ENCODE results near the gene FAM241B.

The FAM241B gene

DNA sequence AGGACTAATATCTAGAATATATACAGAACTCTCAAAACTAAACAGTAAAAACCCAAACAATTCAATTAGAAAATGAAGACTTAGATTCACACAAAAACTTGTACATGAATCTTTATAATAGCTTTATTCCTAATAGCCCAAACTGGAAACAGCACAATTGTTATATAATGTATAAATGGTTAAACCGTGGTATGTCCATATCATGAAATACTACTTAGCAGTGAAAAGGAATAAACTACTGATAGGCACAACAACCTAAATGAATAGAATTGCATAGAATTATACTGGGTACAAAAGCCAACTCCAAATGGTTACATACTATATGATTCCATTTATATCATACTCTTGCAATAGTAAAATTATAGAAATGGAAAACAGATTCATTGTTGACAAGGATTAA lies 21.0 kb upstream of the FAM241B start:
- H3K4me3 ChIP-seq (ENCODE audit: low read depth, low read length), result no peak overlapping the region
- DNase-seq (ENCODE audit: low read depth, low spot score), result no peak
- TF ChIP-seq, protein P1, sequence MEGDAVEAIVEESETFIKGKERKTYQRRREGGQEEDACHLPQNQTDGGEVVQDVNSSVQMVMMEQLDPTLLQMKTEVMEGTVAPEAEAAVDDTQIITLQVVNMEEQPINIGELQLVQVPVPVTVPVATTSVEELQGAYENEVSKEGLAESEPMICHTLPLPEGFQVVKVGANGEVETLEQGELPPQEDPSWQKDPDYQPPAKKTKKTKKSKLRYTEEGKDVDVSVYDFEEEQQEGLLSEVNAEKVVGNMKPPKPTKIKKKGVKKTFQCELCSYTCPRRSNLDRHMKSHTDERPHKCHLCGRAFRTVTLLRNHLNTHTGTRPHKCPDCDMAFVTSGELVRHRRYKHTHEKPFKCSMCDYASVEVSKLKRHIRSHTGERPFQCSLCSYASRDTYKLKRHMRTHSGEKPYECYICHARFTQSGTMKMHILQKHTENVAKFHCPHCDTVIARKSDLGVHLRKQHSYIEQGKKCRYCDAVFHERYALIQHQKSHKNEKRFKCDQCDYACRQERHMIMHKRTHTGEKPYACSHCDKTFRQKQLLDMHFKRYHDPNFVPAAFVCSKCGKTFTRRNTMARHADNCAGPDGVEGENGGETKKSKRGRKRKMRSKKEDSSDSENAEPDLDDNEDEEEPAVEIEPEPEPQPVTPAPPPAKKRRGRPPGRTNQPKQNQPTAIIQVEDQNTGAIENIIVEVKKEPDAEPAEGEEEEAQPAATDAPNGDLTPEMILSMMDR (IDR thresholded peaks at IDR 0.05; ENCODE audit: insufficient read depth, low read length, missing control alignments), result no peak
- POLR2A ChIA-PET, result no interaction called here
- CTCF ChIA-PET, result interaction anchor here (1.3 kb wide), 1 partner anchor 23 kb away, joined by 3 read pairs; no protein-coding TSS in a partner anchor

DNA sequence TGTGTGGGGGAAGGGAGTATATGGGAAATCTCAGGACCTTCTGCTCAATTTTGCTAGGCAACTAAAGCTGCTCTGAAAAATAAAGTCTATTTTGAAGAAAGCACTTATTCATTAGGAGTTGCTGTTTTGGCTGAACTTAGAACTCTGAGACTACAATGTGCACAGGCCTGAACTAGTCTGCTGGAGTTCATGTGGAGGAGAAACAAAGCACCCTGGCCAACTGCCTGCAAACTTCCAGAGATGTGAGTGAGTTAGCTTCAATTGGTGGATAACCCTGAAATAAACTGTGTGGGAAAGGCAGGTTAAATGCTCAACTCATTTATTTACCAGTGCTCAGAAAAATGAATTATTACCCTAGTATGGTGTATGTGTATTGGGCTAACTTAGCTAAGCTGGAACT lies 17.3 kb upstream of the FAM241B start:
- no peak for DNase-seq (ENCODE audit: low read depth, low spot score)
- no peak overlapping the region for H3K4me3 ChIP-seq (ENCODE audit: low read depth, low read length)

DNA sequence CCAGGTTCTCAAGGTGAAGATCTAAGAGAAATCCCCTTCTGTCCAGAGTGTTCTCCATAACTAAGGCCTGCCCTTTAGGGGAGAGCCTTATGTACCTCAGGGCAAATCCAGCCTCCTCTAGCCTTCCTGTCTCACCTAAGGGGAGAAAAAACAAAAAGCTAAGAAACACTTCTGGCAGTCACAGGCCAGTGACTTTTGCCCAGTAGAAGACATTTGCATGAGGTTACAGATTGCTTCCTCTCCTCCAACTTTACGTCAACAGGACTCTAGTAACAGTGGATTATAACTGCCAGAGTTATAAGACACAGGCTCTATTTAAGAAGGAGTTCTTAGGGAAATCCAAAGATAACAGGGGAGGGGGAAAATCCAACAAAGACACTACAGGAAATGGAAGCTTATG lies 15.9 kb upstream of the FAM241B start:
- ChIA-PET POLR2A (no interaction called here), CTCF (interaction anchor here (0.9 to 1.5 kb wide), 2 partner anchors 20 to 187 kb away, joined by 3 read pairs; no protein-coding TSS in a partner anchor)

More for the DNA sequence above, 17.3 kb upstream of the FAM241B start:
- TF ChIP-seq, protein P1 (IDR thresholded peaks at IDR 0.05; ENCODE audit: insufficient read depth, low read length, missing control alignments), result no peak
- ChIA-PET CTCF (interaction anchor here (1.1 kb wide), 1 partner anchor 28 kb away, joined by 3 read pairs; no protein-coding TSS in a partner anchor), POLR2A (no interaction called here)

DNA sequence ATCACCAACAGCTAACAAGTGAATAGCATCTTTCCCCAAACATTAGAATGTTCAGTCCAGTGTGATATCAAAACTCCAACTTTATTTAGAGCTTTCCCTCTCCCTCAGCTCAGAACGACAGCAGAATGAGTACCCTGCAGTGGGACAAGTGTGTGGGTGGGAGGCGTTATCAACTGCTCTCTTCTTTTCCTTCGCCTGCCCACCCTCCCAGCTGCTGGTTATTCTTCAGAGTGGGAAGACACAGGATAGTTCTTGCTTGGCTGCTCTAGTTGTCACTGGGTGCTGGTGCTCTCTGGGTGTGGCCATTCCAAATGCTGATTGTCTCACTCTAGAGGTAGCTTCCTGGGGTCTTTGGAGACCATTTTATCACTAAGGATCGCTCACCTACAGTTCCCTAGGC lies 13.7 kb upstream of the FAM241B start:
- H3K4me3 ChIP-seq (ENCODE audit: low read depth, low read length), result no peak overlapping the region
- no peak for DNase-seq (ENCODE audit: low read depth, low spot score)
- ChIA-PET CTCF (interaction anchor here (1.4 kb wide), 1 partner anchor 13 kb away, joined by 6 read pairs; no protein-coding TSS in a partner anchor), POLR2A (no interaction called here)
- TF ChIP-seq, protein P1 (IDR thresholded peaks at IDR 0.05; ENCODE audit: insufficient read depth, low read length, missing control alignments), result no peak

More for the DNA sequence above, 15.9 kb upstream of the FAM241B start:
- TF ChIP-seq, protein P1 (IDR thresholded peaks at IDR 0.05; ENCODE audit: insufficient read depth, low read length, missing control alignments), result no peak
- no peak overlapping the region for H3K4me3 ChIP-seq (ENCODE audit: low read depth, low read length)
- no peak for DNase-seq (ENCODE audit: low read depth, low spot score)

DNA sequence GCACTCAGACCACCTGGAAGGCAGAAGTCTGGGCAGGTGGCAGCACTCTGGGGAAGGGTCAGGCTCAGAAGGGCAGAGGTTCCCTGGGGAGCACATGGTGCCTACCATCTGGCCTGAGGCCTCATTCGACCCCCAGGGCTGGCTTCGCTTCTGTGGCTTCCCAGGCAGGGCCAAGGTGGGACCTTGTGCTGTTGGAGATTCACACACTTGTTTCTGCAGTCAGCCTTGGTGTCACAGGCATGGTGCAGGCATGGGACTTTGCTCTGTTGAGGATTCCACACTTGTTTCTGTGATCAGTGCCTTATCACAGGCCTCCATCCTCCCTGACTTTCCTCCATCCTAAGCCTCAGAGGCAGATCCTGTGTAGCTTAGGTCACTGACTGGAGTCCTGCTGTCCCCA lies 11.3 kb upstream of the FAM241B start:
- ChIA-PET CTCF (interaction anchor here (1.1 to 1.3 kb wide), 2 partner anchors 11 to 18 kb away, joined by 3 to 4 read pairs; partner anchors contain the start of gene FAM241B), POLR2A (no interaction called here)
- TF ChIP-seq, protein P1 (IDR thresholded peaks at IDR 0.05; ENCODE audit: insufficient read depth, low read length, missing control alignments), result no peak

DNA sequence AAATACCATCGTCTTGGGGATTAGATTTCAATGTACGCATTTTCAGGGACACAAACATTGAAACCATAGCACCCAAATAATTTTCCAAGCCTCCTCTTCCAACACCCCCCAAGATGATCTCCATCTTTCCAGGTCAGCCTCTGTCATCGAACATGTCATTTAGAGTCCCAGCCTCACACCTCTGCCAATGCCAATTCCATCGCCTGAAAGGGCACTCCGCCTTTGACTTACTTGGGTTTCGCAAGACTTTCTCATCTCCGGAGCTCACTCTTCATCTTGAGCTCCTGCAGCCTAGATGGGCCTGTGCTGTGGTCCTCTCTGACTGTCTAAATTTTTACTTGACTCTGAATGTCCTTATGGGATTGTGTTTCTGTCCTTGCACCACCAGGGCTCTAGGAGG lies 10.4 kb upstream of the FAM241B start:
- H3K4me3 ChIP-seq (ENCODE audit: low read depth, low read length), result no peak overlapping the region
- CTCF ChIA-PET, result interaction anchor here (1.1 to 1.3 kb wide), 2 partner anchors 10 to 17 kb away, joined by 3 to 4 read pairs; partner anchors contain the start of gene FAM241B
- TF ChIP-seq, protein P1 (IDR thresholded peaks at IDR 0.05; ENCODE audit: insufficient read depth, low read length, missing control alignments), result no peak
- POLR2A ChIA-PET, result interaction anchor here (0.6 kb wide), 1 partner anchor 380 kb away, joined by 3 read pairs; no protein-coding TSS in a partner anchor
- no peak for DNase-seq (ENCODE audit: low read depth, low spot score)

More for the DNA sequence above, 11.3 kb upstream of the FAM241B start:
- H3K4me3 ChIP-seq (ENCODE audit: low read depth, low read length), result no peak overlapping the region
- no peak for DNase-seq (ENCODE audit: low read depth, low spot score)

Measured in AG04449 (cell line).